Cerebellar nuclear complex (tissue), 1 donor: Measurements from ENCODE around the gene TNFSF11.
"Not testable (repeated sequence)": the region's sequence is repeated elsewhere in the genome, so short reads cannot be mapped to it uniquely, and the experiment has no call there.

Experiments used
- DNase-seq, 2 experiments: peaks; one replicate each; lab custom pipeline; 2025; lab: John Stamatoyannopoulos, UW

Gene TNFSF11

GRCh38 chr13:42560320-42560719 is 13.6 kb upstream of the TNFSF11 start:
- DNase-seq = not testable (repeated sequence)

GRCh38 chr13:42561752-42562467 is 12.0 kb upstream of the TNFSF11 start:
- no peak for DNase-seq

GRCh38 chr13:42567906-42568305 is 6.0 kb upstream of the TNFSF11 start:
- no peak for DNase-seq

- no peak for DNase-seq
Measured at GRCh38 chr13:42569576-42570344, 4.2 kb upstream of the TNFSF11 start.

- DNase-seq = no peak
Measured at GRCh38 chr13:42571895-42572294, 2.1 kb upstream of the TNFSF11 start.

GRCh38 chr13:42574435-42575311 is 721 bp downstream of the TNFSF11 start:
- DNase-seq = no peak

- DNase-seq = no peak
Measured at GRCh38 chr13:42575938-42576337, 2.0 kb downstream of the TNFSF11 start.

- no peak for DNase-seq
Measured at GRCh38 chr13:42577538-42577937, 3.6 kb downstream of the TNFSF11 start.

GRCh38 chr13:42580644-42581043 is 6.7 kb downstream of the TNFSF11 start:
- DNase-seq = no peak

- no peak for DNase-seq
Measured at GRCh38 chr13:42581427-42581826, 7.5 kb downstream of the TNFSF11 start.

GRCh38 chr13:42591602-42592001 is 17.6 kb downstream of the TNFSF11 start:
- DNase-seq = no peak

GRCh38 chr13:42592915-42593900 is 19.3 kb downstream of the TNFSF11 start:
- no peak for DNase-seq

GRCh38 chr13:42594481-42595252 is 20.7 kb downstream of the TNFSF11 start:
- DNase-seq = no peak

GRCh38 chr13:42595253-42595571 is 21.3 kb downstream of the TNFSF11 start:
- DNase-seq = no peak

- no peak for DNase-seq
Measured at GRCh38 chr13:42597505-42597904, 23.6 kb downstream of the TNFSF11 start.

GRCh38 chr13:42600943-42601342 is 27.0 kb downstream of the TNFSF11 start:
- no peak for DNase-seq

GRCh38 chr13:42602906-42603305 is 29.0 kb downstream of the TNFSF11 start:
- DNase-seq = no peak

GRCh38 chr13:42603571-42603970 is 29.6 kb downstream of the TNFSF11 start:
- no peak for DNase-seq

- DNase-seq = no peak
Measured at GRCh38 chr13:42607546-42607945, 33.6 kb downstream of the TNFSF11 start.

GRCh38 chr13:42610649-42611048 is 36.7 kb downstream of the TNFSF11 start:
- no peak for DNase-seq
